ENCODE data around the gene FXR2.

DNA sequence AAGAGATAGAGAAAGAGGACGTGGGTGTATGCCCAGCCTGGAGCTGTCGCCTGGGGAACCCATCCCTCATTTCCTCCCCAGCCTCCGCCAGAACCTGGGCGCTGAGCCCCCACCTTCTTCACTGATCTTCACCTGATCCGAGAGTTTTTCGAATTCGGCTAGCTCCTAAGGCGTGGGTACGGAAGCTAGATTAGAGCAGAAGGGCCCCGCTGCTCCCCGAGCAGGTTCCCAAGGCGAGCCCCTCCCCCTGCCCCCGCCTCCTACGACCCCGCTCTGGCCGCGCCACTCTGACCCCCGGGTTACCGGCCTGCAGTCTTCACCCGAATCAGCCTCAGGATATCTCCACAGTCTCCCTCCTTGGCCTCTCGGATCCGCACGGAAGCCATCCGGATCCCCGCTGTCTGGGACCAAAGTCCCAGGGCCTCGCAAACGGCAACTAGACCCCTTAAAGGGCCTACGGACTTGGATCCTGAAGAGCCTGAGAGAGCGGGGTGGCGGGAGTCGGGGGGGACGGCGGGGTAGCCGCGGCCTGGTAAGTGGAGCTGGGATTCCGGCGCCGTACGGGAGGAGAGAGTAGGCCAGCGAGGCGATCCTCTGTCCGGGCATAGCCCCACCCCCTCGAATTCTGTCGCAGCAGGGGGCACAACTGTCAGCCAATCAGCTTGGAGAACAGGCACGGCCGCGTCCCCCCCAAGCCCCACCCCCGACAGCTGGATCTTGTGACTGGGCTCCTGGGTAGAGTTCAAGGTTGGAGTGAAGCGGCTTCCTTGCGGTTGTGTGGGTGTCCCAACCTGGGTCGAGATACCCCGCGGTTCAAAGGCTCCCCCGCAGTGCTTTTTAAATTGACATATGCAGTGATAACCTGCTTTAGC is 12.8 kb upstream of the FXR2 start, which contains the start of gene SAT2:
- TF ChIP-seq, protein P1, sequence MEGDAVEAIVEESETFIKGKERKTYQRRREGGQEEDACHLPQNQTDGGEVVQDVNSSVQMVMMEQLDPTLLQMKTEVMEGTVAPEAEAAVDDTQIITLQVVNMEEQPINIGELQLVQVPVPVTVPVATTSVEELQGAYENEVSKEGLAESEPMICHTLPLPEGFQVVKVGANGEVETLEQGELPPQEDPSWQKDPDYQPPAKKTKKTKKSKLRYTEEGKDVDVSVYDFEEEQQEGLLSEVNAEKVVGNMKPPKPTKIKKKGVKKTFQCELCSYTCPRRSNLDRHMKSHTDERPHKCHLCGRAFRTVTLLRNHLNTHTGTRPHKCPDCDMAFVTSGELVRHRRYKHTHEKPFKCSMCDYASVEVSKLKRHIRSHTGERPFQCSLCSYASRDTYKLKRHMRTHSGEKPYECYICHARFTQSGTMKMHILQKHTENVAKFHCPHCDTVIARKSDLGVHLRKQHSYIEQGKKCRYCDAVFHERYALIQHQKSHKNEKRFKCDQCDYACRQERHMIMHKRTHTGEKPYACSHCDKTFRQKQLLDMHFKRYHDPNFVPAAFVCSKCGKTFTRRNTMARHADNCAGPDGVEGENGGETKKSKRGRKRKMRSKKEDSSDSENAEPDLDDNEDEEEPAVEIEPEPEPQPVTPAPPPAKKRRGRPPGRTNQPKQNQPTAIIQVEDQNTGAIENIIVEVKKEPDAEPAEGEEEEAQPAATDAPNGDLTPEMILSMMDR (IDR thresholded peaks at IDR 0.05) = no peak
- peak in 3 of 4 donors; percentile 11 to 82 (median 57) for TF ChIP-seq POLR2A (IDR thresholded peaks at IDR 0.05)

All from esophagus squamous epithelium (tissue), 4 donors.